HAP-1 (cell line): ENCODE data around the gene CCDC182.

Experiments
- DNase-seq, 2 experiments: peaks; one replicate each; pipeline ENCODE4 v3.0.0-alpha.2; 2016 to 2020; ENCODE audit warnings: low spot score in 2 of 2
- H3K27me3 ChIP-seq: fragments of 250-450 bp; sonication (Bioruptor Pico); 2 replicates; pipeline ENCODE4 v1.5.1; 2020; ENCODE audit warnings: low read depth, mild to moderate bottlenecking, moderate library complexity
- H3K36me3 ChIP-seq: fragments of 250-450 bp; sonication (Bioruptor Pico); replicated peaks from 2 replicates; pipeline ENCODE4 v1.5.1; 2020; ENCODE audit warnings: mild to moderate bottlenecking
- H3K4me1 ChIP-seq: fragments of 250-450 bp; sonication (Bioruptor Pico); 2 replicates; pipeline ENCODE4 v1.5.1; 2020; ENCODE audit warnings: mild to moderate bottlenecking
- H3K4me3 ChIP-seq: fragments of 250-450 bp; sonication (Bioruptor Pico); 2 replicates; pipeline ENCODE4 v1.5.1; 2020; ENCODE audit warnings: mild to moderate bottlenecking, moderate library complexity
- H3K9me3 ChIP-seq: fragments of 250-450 bp; sonication (Bioruptor Pico); 2 replicates; pipeline ENCODE4 v1.5.1; 2020; ENCODE audit warnings: mild to moderate bottlenecking, moderate library complexity
- in situ Hi-C: fragments of 300-500 bp; cut with MboI; formaldehyde crosslinking; loops from 3 replicates; pipeline ENCODE4 v1.14.3; 2020; ENCODE audit warnings: low sequenced_read_pairs, inconsistent platforms, mixed read lengths

The CCDC182 gene

GRCh38 chr17:57745242-57745641 is at the start of gene CCDC182:
Gene CCDC182 (minus strand): TSS chr17:57745299. CDS start chr17:57745272, 27 bp downstream.
- Histone ChIP-seq H3K4me1 (no peaks in the 10 kb centered on the region), H3K36me3 (no peaks in the 10 kb centered on the region), H3K4me3 (no peak within 1 kb of the TSS), H3K9me3 (no peaks in the 10 kb centered on the region; the same call in 1 of the 2 replicates), H3K27me3 (peaks cover 27% of the 10 kb centered on the region)
- DNase-seq, result no peak
- in situ Hi-C loops, result loop anchor here (10.0 kb wide), 1 partner anchor 620 kb away; no protein-coding TSS in a partner anchor

GRCh38 chr17:57794841-57795240 is 49.7 kb upstream of the CCDC182 start:
- in situ Hi-C loops, result no loop called here
- H3K4me1 ChIP-seq, result no peaks in the 10 kb centered on the region
- DNase-seq, result no peak

DNA sequence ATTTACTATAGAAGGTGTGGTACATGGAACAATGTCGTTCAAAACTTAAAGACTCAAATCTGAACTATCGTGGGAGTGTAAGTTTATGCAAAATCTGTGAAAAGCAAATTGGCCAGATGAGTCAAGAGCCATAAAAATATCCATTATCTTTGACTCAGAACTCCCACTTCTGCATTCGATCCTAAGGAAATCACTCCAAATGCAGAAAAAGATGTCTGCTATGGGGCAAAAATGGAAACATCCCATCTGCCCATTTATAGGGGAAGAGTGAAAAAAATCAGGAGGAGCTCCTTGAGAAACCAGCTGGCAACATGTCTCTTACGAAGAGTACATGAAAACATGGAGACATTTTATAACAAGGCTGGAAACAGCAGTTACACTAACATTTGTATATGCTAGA is 43.6 kb upstream of the CCDC182 start:
- in situ Hi-C loops, result no loop called here
- Histone ChIP-seq H3K4me1 (no peaks in the 10 kb centered on the region), H3K36me3 (no peaks in the 10 kb centered on the region), H3K9me3 (no peaks in the 10 kb centered on the region), H3K27me3 (peaks cover 33% of the 10 kb centered on the region), H3K4me3 (no peak overlapping the region)
- DNase-seq, result no peak

More at GRCh38 chr17:57794841-57795240, 49.7 kb upstream of the CCDC182 start:
- H3K36me3 ChIP-seq, result no peaks in the 10 kb centered on the region
- H3K27me3 ChIP-seq, result peaks cover 4% of the 10 kb centered on the region
- H3K9me3 ChIP-seq, result no peaks in the 10 kb centered on the region
- H3K4me3 ChIP-seq, result no peak overlapping the region

DNA sequence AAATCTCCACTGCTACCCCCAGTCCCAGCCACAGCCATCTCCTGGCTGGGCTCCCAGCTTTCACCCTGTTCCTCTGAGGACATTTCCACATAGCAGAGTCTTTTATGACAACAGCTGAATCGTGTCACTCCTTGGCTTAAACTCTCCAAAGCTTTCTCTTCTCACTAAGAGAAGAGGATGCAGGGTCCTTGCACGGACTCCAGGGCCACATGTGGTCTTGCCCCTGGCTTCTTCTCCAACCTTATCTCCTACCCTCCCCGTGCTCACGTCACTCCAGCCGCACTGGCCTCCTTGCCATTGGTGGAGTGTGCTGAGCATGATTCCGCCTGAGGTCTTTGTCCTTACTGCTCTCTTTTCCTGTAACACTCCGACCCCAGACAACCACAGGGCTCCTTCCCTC is 39.9 kb upstream of the CCDC182 start:
- H3K4me1 ChIP-seq, result peaks cover 3% of the 10 kb centered on the region; the same call in 1 of the 2 replicates

GRCh38 chr17:57784226-57784895 is 39.3 kb upstream of the CCDC182 start:
- Histone ChIP-seq H3K4me3 (no peak overlapping the region), H3K9me3 (no peaks in the 10 kb centered on the region), H3K36me3 (no peaks in the 10 kb centered on the region), H3K4me1 (peaks cover 3% of the 10 kb centered on the region; the same call in 1 of the 2 replicates), H3K27me3 (peaks cover 32% of the 10 kb centered on the region)
- in situ Hi-C loops, result no loop called here
- no peak for DNase-seq

More for the DNA sequence above, 39.9 kb upstream of the CCDC182 start:
- in situ Hi-C loops, result no loop called here
- DNase-seq, result no peak
- Histone ChIP-seq H3K9me3 (no peaks in the 10 kb centered on the region), H3K36me3 (no peaks in the 10 kb centered on the region), H3K27me3 (peaks cover 35% of the 10 kb centered on the region), H3K4me3 (no peak overlapping the region)

DNA sequence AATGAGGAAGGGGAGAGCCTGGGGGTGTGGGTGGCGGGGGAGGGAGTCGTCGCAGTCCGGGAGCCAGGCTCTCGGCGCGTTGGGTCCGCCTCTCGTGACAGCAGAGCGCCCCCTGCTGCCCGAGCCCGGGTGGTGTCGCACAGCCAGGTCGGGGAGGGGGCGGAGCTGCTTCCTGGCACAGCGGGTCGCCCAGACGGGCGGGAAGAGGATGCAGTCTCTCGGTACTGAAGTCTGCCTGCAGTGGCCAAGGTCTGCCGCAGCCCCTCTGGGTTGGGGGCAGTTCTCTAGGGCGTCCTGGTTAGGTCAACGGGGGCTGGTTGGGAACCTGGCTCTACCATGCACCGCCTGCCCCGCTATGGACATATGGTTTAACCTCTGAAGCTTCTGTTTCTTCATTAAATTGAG is 38.2 kb upstream of the CCDC182 start:
- in situ Hi-C loops, result no loop called here
- Histone ChIP-seq H3K4me1 (peaks cover 3% of the 10 kb centered on the region; the same call in 1 of the 2 replicates), H3K36me3 (no peaks in the 10 kb centered on the region), H3K27me3 (peaks cover 25% of the 10 kb centered on the region), H3K9me3 (no peaks in the 10 kb centered on the region), H3K4me3 (no peak overlapping the region)
- peak; percentile 51 to 91 for DNase-seq

GRCh38 chr17:57782647-57783337 is 37.7 kb upstream of the CCDC182 start:
- peaks cover 24% of the 10 kb centered on the region for H3K27me3 ChIP-seq
- peaks cover 3% of the 10 kb centered on the region; the same call in 1 of the 2 replicates for H3K4me1 ChIP-seq
- no peak for DNase-seq
- no peaks in the 10 kb centered on the region for H3K36me3 ChIP-seq
- H3K9me3 ChIP-seq, result no peaks in the 10 kb centered on the region
- no peak overlapping the region for H3K4me3 ChIP-seq
- in situ Hi-C loops, result no loop called here

DNA sequence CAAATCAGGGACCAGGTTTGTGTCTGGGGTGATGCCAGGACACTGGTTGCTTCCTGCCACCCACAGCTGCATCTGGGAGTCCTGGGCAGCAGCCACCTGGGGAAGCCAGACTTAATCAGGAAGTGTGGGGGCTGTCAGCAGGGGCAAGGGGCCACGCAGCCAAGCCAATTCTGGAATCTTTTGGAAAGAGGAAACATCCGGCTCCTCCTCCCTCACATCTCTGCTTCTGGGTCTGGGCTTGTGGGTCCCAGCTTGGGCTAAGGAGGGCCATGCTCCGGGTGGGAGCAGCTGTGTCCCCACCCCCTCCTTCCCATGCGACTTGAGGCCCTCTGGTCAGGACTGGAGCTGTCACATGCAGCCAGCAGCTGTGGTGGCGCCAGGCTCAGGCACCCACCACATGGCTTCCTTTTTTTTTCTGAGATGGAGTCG is 37.0 kb upstream of the CCDC182 start:
- no peak for DNase-seq
- Histone ChIP-seq H3K4me3 (no peak overlapping the region), H3K9me3 (no peaks in the 10 kb centered on the region), H3K4me1 (peaks cover 3% of the 10 kb centered on the region; the same call in 1 of the 2 replicates), H3K36me3 (no peaks in the 10 kb centered on the region), H3K27me3 (peaks cover 17% of the 10 kb centered on the region)
- in situ Hi-C loops, result no loop called here

DNA sequence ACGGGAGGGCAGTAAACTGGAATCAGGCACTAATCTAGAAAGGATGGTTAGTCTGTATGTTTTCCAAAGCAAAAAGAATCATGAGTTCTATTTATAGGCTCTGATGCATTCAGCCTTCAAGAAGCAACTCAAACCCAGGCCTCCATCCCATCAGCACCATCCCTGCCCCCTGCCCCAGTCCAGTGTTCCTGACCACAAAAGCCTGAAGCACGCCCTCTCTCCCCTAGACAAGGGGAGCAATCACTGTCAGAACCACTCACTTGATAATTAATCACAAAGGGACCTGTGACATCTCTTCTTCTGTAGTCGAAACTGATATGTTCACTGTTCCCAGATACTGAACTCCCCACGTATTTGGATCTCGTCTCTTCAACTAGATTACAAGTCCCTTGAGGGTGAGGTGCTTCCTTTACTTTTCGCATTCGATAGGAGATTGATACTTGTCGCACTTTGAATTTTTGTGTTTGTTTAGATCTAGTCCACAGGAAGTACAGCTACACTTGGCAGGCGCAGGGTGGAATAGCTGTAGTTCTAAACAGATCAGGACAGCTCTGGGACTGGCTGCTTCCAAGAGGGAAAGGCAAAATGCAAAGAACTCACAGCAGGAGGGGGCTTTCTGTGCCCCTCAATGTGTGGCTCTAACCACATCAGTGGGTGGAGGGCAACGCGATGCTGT is 36.4 kb upstream of the CCDC182 start:
- Histone ChIP-seq H3K4me1 (peaks cover 3% of the 10 kb centered on the region; the same call in 1 of the 2 replicates), H3K27me3 (peaks cover 11% of the 10 kb centered on the region; the same call in 1 of the 2 replicates)
- in situ Hi-C loops, result no loop called here

GRCh38 chr17:57779706-57780105 is 34.6 kb upstream of the CCDC182 start:
- no peak overlapping the region for H3K4me3 ChIP-seq
- H3K36me3 ChIP-seq, result no peaks in the 10 kb centered on the region
- H3K4me1 ChIP-seq, result peaks cover 3% of the 10 kb centered on the region; the same call in 1 of the 2 replicates
- in situ Hi-C loops, result no loop called here
- no peak for DNase-seq
- H3K9me3 ChIP-seq, result no peaks in the 10 kb centered on the region
- peaks cover 15% of the 10 kb centered on the region for H3K27me3 ChIP-seq

More for the DNA sequence above, 36.4 kb upstream of the CCDC182 start:
- Histone ChIP-seq H3K4me3 (no peak overlapping the region), H3K9me3 (no peaks in the 10 kb centered on the region), H3K36me3 (no peaks in the 10 kb centered on the region)
- DNase-seq, result no peak

GRCh38 chr17:57778306-57778705 is 33.2 kb upstream of the CCDC182 start:
- no peak for DNase-seq
- Histone ChIP-seq H3K27me3 (peaks cover 21% of the 10 kb centered on the region), H3K9me3 (no peaks in the 10 kb centered on the region), H3K36me3 (no peaks in the 10 kb centered on the region), H3K4me3 (no peak overlapping the region), H3K4me1 (no peaks in the 10 kb centered on the region)
- in situ Hi-C loops, result no loop called here

DNA sequence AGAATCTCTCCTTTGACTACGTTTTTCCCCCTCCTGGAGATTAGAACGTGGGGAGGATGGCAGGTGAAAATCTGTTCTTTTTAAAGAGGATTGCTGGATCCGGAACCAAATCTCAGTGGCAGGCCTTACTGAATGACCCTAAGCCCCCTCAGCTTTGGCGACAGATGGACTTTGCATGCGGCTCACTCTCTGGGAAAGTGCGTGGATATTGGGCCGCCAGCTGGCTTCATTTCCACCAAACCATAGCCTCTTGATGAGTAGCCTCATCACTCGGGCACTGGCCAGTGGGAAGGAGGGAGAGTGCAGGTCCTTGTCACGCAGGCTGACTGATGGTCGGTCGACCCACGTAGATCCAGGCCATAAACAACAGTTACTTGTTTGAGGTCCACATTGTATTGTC is 31.3 kb upstream of the CCDC182 start:
- in situ Hi-C loops, result no loop called here
- no peaks in the 10 kb centered on the region for H3K36me3 ChIP-seq
- peaks cover 37% of the 10 kb centered on the region for H3K27me3 ChIP-seq
- H3K4me1 ChIP-seq, result no peaks in the 10 kb centered on the region
- H3K4me3 ChIP-seq, result no peak overlapping the region
- DNase-seq, result no peak
- no peaks in the 10 kb centered on the region for H3K9me3 ChIP-seq

DNA sequence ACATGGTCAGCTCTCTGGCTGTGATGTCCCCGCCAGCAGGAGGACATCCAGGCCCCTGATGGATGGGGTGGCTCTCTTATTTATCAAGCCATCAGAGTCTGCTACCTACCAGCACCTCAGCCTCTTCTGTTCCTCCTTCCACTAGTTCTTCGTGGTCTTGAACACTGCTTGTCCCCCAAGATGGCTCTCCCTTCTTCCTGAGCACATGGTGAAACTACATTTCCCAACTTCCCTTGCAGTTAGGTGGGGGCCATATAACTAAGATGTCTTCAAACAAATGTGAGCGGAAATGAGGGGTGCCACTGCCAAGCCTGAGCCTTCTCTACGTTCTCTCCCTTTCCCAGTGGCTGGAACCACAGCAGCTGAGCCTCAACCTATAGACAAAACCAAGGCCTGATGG is 29.8 kb upstream of the CCDC182 start:
- in situ Hi-C loops, result no loop called here
- Histone ChIP-seq H3K36me3 (no peaks in the 10 kb centered on the region), H3K9me3 (no peaks in the 10 kb centered on the region), H3K4me3 (no peak overlapping the region), H3K4me1 (no peaks in the 10 kb centered on the region), H3K27me3 (peaks cover 40% of the 10 kb centered on the region)
- DNase-seq, result no peak

DNA sequence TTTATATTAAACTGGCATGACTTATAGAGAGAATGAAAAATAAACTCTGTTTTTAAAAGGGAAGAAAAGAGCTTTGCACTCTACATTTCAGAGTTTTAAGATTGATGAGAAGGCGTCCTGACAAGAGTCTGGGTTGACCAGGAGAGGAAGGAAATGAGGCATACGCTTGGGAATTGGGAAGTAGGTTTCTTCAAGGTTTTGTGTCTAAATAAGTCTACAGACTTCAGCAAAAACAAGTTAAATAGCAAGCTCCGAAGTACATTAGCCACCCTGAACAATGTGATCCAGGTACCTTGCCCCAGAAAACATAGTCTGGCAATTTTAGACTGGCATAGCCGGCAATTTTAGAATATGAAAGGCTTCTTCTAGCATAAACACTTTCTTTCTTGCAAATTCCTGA is 28.5 kb upstream of the CCDC182 start:
- in situ Hi-C loops, result no loop called here

More for the DNA sequence above, 28.5 kb upstream of the CCDC182 start:
- Histone ChIP-seq H3K9me3 (no peaks in the 10 kb centered on the region), H3K4me3 (no peak overlapping the region), H3K36me3 (no peaks in the 10 kb centered on the region), H3K4me1 (no peaks in the 10 kb centered on the region), H3K27me3 (peaks cover 48% of the 10 kb centered on the region)
- DNase-seq, result no peak
